Astrocyte of the spinal cord (primary cell): ENCODE data around the gene BACE1.

Experiments used
- DNase-seq: peaks from one replicate; pipeline ENCODE4 v3.0.0; 2011; ENCODE audit warnings: low read depth, low spot score
- H3K4me3 ChIP-seq: 2 replicates; pipeline ENCODE4 v1.5.1; 2011; ENCODE audit warnings: low read depth, mild to moderate bottlenecking, low read length, moderate library complexity
- in situ Hi-C: cut with HindIII; loops from 2 replicates; pipeline ENCODE4 v1.10.0; 2017; ENCODE audit warnings: low sequenced_read_pairs
- TF ChIP-seq, protein P1 (sequence below): IDR thresholded peaks from 2 replicates; pipeline ENCODE4 v1.5.1; 2012; ENCODE audit warnings: low read depth, mild to moderate bottlenecking, low read length, inconsistent platforms

BACE1 gene

DNA sequence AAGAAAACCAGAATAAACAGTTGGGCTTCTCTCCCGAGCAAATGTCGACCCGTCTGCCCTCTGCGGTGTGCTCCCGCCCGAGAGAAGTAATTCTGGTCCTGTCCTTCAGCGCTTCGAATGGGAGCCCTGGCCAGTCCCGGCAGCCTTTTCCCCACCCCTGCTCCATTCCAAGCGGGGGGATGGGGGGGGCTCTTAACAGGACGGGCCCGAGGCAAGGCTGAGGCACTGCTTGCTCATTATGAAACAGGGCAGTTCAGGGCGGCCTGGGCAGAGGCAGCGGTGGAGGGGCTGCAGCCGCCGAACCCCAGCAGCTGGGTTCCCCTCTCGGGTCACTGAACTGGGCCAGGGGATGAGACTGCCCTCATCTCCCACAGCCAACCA is 15.8 kb downstream of the BACE1 start:
- no peak overlapping the region for H3K4me3 ChIP-seq
- DNase-seq = peak; percentile 60
- TF ChIP-seq, protein P1, sequence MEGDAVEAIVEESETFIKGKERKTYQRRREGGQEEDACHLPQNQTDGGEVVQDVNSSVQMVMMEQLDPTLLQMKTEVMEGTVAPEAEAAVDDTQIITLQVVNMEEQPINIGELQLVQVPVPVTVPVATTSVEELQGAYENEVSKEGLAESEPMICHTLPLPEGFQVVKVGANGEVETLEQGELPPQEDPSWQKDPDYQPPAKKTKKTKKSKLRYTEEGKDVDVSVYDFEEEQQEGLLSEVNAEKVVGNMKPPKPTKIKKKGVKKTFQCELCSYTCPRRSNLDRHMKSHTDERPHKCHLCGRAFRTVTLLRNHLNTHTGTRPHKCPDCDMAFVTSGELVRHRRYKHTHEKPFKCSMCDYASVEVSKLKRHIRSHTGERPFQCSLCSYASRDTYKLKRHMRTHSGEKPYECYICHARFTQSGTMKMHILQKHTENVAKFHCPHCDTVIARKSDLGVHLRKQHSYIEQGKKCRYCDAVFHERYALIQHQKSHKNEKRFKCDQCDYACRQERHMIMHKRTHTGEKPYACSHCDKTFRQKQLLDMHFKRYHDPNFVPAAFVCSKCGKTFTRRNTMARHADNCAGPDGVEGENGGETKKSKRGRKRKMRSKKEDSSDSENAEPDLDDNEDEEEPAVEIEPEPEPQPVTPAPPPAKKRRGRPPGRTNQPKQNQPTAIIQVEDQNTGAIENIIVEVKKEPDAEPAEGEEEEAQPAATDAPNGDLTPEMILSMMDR = no peak
- in situ Hi-C loops = no loop called here

DNA sequence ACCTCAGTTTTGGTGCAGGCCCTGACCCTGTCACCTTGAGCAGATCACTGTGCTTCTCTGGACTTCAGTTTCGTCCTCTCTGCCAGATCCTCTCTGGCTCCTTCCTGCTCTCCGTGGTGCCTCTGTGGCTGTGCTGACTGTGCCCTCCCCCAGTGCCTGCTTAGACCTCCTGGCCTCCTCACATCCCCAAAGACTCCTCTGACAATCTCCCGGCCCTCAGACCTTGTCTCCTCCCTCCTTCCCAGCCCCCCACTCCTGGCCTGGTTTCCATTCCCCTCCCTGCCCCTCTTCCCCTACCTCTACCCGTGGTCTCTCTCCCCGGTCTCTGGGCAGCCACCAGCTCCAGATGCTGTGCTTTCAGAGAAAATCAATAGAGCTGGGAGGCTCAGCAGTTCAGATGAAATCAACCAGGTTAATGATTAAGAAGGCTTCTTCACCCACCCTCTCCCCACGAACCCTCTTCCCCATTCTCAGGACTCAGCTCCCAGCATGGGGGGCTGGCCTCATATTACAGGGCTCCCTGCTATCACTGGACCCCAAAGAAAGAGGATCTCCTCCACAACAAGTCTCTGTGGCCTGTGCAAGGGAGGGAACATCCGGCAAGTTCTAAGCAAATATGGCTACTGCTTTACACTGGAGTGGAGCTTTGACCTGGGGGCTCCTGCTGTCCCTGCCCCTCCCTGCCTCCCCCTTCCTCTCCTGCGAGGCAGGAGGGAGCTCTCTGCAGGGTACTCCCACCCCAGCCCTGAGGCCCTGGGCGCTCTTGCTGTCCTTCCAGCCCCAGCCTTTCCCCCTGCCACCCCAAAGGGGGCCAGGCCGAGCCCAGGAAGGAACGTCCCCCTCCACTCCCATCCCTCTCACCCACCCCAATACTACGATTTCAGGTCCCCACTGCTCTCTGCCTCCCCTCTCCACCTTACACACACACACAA is 16.4 kb downstream of the BACE1 start:
- TF ChIP-seq, protein P1 = no peak
- no peak overlapping the region for H3K4me3 ChIP-seq
- no peak for DNase-seq
- in situ Hi-C loops = no loop called here

DNA sequence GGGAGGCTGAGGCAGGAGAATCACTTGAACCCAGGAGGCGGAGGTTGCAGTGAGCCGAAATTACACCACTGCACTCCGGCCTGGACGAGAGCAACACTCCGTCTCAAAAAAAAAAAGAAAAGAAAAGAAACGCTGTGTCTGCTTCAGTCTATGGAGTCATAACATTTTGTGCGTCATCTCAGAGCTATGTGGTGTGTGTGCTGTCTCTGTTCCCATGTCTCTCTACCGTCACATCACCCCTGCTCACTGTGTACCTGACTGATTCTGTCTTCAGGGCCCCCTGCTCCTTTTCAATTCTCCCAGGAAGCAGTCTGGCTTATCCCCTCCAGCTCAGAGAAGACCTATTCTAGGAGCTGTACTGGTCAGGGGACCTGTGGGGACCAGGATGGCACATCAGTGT is 17.9 kb downstream of the BACE1 start:
- no peak for DNase-seq
- in situ Hi-C loops = no loop called here
- TF ChIP-seq, protein P1 = no peak
- H3K4me3 ChIP-seq = no peak overlapping the region

DNA sequence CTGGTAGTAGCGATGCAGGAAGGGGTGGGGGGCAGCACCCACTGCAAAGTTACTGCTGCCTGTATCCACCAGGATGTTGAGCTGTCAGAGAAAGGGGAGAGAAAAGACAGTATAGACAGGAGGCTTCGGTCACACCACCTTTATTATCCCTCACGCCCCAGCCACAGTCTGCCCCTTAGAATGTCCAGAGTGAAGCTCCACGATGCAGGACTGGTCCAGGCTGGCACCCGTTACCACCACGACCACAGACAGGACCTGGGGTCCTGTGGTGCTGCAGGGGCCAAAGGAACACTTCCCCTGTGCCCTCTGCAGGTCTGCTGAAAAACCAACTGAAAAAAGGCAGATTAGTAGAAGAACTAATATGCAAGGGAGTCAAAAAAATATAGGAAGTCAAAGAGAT is 19.2 kb downstream of the BACE1 start:
- in situ Hi-C loops = no loop called here
- H3K4me3 ChIP-seq = no peak overlapping the region
- no peak for DNase-seq
- TF ChIP-seq, protein P1 = no peak

DNA sequence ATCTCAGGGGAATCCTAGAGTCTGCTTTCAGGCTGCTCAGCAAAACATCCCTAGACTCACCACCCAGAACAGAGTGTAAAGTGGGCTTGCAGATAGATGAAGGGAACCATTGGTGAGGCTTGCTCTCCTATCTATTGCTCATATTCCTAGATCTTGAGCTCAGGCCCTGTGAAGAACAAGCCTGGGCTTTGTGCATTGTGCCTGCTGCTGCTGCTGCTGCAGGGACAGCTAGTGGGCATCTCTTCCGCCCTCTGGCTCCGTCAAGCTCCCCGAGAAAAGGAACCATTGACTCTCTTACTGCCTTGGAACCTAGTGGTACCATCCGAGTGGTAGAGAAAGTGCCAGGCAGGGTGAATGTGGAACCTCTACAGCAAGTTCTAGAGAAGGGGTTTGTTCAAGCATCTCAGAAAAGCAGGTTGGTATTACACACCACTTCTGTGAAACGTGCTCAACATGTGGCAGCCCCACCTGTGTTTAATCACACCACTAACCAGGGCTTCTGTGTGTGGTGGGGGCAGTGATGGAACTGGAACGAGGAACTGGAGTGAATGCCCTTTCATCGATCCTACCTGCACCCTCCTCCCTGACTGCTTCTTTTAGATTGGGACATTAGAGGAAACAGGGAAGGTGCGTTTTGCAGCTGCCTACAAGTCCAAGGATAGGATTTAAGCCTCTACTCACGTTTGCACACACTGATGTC is 20.5 kb downstream of the BACE1 start:
- H3K4me3 ChIP-seq = no peak overlapping the region
- TF ChIP-seq, protein P1 = no peak
- in situ Hi-C loops = no loop called here
- no peak for DNase-seq

DNA sequence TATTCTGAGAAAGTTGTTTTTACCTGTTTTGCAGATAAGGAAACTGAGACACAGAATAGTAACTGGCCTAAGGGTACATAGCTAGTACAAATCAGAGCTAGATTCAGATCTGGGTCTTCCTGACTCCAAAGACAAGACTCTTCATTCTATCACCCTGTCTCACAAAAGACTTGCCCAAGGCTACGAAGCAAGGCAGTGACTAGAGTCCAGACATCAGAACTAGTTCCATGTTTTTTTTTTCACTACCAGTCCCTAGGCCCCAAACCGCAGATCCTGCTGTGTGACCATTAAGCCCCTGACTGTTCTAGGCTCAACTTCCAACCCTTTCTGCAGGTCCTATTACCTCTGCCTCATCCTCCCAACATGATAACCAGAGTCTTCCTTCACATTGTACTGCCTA is 23.4 kb downstream of the BACE1 start:
- H3K4me3 ChIP-seq = no peak overlapping the region
- in situ Hi-C loops = no loop called here
- DNase-seq = no peak
- TF ChIP-seq, protein P1 = no peak
